PFSK-1 (cell line): ENCODE data around the gene MAPT.

Experiments used
- FOXP2 ChIP-seq: optimal IDR thresholded peaks from 2 replicates; pipeline ENCODE3; 2011; ENCODE audit warnings: borderline replicate concordance, control low read depth, inconsistent platforms; ENCODE audit not compliant: insufficient read depth; ENCODE audit errors: extremely low read length, extremely low read depth
- POLR2AphosphoS5 ChIP-seq: IDR thresholded peaks from 2 replicates; pipeline ENCODE4 v1.6.1; 2012; ENCODE audit warnings: low read depth, mild to moderate bottlenecking, control low read depth, low read length, moderate library complexity
- REST ChIP-seq, 2 experiments: IDR thresholded peaks; 2 replicates each; pipeline versions ENCODE4 v1.6.1 to v1.8.0; 2011 to 2012; ENCODE audit warnings: low read depth in 2 of 2, low read length in 2 of 2, control low read depth in 1 of 2, inconsistent platforms in 1 of 2, mild to moderate bottlenecking in 1 of 2, moderate library complexity in 1 of 2; ENCODE audit not compliant: insufficient read depth in 1 of 2
- SIN3A ChIP-seq: IDR thresholded peaks from 2 replicates; pipeline ENCODE4 v1.6.1; 2012; ENCODE audit warnings: mild to moderate bottlenecking, low read length, moderate library complexity, borderline replicate concordance; ENCODE audit not compliant: insufficient read depth
- TAF1 ChIP-seq: IDR thresholded peaks from 2 replicates; pipeline ENCODE4 v1.6.1; 2012; ENCODE audit warnings: low read length, control low read depth, borderline replicate concordance; ENCODE audit not compliant: insufficient read depth

MAPT gene

DNA sequence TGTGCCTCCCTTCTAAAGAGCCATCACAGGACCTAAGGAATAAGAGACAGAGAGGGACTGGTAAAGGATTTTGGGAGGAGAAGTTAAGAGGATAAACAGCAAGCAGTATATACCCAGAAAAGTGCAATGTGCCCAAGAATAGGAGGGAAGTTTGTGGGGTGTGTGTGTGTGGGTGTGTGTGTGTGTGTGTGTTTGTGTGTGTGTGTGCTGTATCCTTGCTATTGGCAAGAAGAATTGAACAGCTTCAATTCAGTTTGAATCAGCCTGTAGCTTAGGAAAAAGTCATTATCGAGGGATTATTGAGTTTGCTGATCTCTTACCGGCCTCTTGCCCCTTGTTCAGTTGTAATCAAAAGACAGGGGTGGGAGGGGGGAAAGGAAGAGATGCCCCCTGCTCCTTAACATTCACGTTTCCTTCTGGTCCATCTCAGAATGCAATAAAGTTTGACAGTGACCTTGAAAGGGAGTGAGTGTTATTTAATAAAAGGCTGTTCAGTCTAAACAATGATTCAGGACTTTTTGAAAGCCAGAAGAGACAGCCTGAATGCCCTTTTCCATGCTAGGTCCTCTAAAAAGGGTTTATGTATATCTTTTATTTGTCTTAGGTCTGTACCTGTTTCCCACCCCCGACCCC lies 23.9 kb upstream of the MAPT start:
- TF ChIP-seq REST (IDR thresholded peaks at IDR 0.05; ENCODE audit: insufficient read depth in 1 of 2, low read depth in 2 of 2, low read length in 2 of 2) (no peak), POLR2AphosphoS5 (no peak), SIN3A (no peak), TAF1 (no peak), FOXP2 (no peak)

GRCh38 chr17:45871718-45872117 lies 22.6 kb upstream of the MAPT start:
- TF ChIP-seq SIN3A: no peak
- TF ChIP-seq POLR2AphosphoS5: no peak
- TF ChIP-seq REST (IDR thresholded peaks at IDR 0.05; ENCODE audit: insufficient read depth in 1 of 2, low read depth in 2 of 2, low read length in 2 of 2): no peak
- TF ChIP-seq FOXP2: no peak
- no peak for TF ChIP-seq TAF1

DNA sequence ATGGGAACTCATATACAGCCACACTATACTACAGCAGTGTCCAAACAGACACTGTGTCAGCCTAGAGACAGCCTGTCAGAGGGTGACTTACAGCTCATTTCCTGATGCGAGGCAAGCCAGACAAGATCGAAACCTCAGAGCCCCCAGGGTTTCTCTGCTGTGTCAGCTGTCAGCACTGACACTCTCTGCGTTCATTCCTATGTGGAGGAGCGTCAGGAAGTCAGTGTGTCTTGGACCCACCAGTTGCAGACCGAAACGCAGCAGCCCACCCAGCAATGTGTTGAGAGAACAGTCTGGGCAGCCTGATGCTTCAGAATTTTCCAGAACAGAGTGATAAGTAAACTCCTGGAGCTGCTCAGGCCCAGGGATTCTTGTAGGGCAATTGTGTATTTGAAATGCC lies 20.6 kb upstream of the MAPT start:
- TF ChIP-seq SIN3A (peak; percentile 13; the same call in 1 of the 2 replicates), FOXP2 (peak; percentile 68), TAF1 (no peak), POLR2AphosphoS5 (no peak)

DNA sequence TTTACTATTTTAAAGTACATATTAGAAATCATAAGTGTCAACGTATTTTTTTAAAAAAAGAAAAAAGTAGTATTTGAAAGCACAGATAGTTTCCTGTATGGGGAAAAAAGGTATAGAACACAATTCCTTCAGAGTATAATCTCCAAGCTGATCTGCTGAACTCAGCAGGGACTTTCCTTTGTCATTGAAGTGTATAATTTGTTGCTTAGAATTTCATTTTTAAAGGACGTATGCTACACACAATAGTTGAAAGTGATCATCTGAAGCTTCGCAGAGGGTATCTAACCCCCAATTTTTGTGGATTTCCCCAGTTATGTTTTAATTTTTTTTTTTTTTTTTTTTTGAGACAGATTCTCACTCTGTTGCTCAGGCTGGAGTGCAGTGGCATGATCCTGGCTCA lies 20.2 kb upstream of the MAPT start:
- TF ChIP-seq POLR2AphosphoS5 (no peak), FOXP2 (no peak), REST (IDR thresholded peaks at IDR 0.05; ENCODE audit: insufficient read depth in 1 of 2, low read depth in 2 of 2, low read length in 2 of 2) (no peak), SIN3A (no peak), TAF1 (no peak)

- TF ChIP-seq TAF1 (no peak), FOXP2 (no peak), SIN3A (no peak), POLR2AphosphoS5 (no peak), REST (IDR thresholded peaks at IDR 0.05; ENCODE audit: insufficient read depth in 1 of 2, low read depth in 2 of 2, low read length in 2 of 2) (no peak)
These were observed 17.8 kb upstream of the MAPT start for GRCh38 chr17:45876539-45876938.
